ENCODE data around the gene DLG2.

The DLG2 gene

DNA sequence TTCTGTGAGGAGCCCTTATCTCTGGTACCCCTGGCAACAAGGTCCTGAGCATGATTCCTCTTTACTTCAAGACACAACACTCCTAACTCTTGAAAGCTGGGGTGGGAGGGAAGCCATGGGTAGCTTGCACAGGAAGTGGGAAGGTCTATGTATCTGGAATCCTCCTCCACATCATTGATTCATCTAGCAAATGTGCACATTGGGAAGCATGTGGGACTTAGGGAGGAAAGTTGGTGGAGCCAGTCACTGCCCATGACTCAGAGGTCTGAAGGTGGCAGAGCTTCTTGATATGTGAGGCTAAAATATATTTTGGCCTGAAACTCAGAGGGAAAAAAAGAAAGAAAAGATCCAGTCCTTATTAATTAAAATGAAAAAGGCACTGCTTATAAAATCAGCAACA, 1000.9 kb downstream of the DLG2 start:
- Histone ChIP-seq H3K4me1 (ENCODE audit: control insufficient read depth, insufficient read depth, low read length) (no peaks in the 10 kb centered on the region), H3K9ac (ENCODE audit: low read length) (no peak overlapping the region), H3K27me3 (ENCODE audit: control insufficient read depth, insufficient read depth, low read length) (no peaks in the 10 kb centered on the region), H3K36me3 (ENCODE audit: control insufficient read depth, insufficient read depth, low read length) (no peaks in the 10 kb centered on the region), H3K9me3 (ENCODE audit: control insufficient read depth, insufficient read depth, low read depth, low read length) (no peaks in the 10 kb centered on the region), H3K4me3 (ENCODE audit: low read depth, low read length) (no peak overlapping the region), H3K27ac (ENCODE audit: low read depth, low read length) (no peak overlapping the region)

DNA sequence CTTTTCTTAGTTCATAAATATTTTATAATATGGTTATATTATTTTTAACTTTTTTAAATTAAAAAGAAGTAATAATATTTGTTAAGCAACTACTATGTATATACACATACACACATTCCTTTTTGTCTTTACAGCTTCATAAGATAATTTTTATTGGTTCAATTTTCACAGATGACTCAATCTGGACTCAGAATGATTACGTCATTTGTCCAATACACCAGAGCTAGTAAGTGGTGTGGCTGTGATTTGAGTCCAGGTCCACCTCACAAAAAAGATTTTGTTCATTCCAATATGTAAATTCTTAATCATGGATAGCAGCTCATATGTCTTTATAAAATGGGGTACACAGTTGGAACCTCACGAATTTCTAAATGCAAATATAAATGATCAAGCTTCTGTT, 1014.5 kb downstream of the DLG2 start:
- no peak overlapping the region for H3K27ac ChIP-seq (ENCODE audit: low read depth, low read length)
- no peak overlapping the region for H3K9ac ChIP-seq (ENCODE audit: low read length)
- H3K36me3 ChIP-seq (ENCODE audit: control insufficient read depth, insufficient read depth, low read length), result no peaks in the 10 kb centered on the region
- H3K9me3 ChIP-seq (ENCODE audit: control insufficient read depth, insufficient read depth, low read depth, low read length), result no peaks in the 10 kb centered on the region
- no peaks in the 10 kb centered on the region for H3K27me3 ChIP-seq (ENCODE audit: control insufficient read depth, insufficient read depth, low read length)
- no peaks in the 10 kb centered on the region for H3K4me1 ChIP-seq (ENCODE audit: control insufficient read depth, insufficient read depth, low read length)
- H3K4me3 ChIP-seq (ENCODE audit: low read depth, low read length), result no peak overlapping the region

DNA sequence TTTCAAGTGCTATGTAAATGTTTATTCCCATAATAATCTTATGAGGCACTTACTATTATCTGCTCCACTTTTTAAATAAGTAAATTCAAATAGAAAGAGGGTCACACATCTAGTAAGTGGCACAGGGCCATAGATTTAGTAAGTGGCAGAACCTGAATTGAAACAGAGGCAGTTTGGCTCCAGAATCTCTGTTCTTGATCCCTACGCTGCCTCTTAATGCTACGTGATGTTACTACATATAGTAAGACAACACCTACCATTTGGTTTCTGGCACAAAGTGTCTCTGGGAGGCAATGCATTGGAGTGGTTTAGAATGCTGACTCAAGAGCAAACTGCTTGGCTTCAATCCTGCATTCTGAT, 1018.3 kb downstream of the DLG2 start:
- no peak overlapping the region for H3K4me3 ChIP-seq (ENCODE audit: low read depth, low read length)
- H3K4me1 ChIP-seq (ENCODE audit: control insufficient read depth, insufficient read depth, low read length), result no peaks in the 10 kb centered on the region
- H3K9me3 ChIP-seq (ENCODE audit: control insufficient read depth, insufficient read depth, low read depth, low read length), result no peaks in the 10 kb centered on the region
- H3K9ac ChIP-seq (ENCODE audit: low read length), result no peak overlapping the region
- H3K27ac ChIP-seq (ENCODE audit: low read depth, low read length), result no peak overlapping the region
- H3K36me3 ChIP-seq (ENCODE audit: control insufficient read depth, insufficient read depth, low read length), result no peaks in the 10 kb centered on the region
- no peaks in the 10 kb centered on the region for H3K27me3 ChIP-seq (ENCODE audit: control insufficient read depth, insufficient read depth, low read length)

DNA sequence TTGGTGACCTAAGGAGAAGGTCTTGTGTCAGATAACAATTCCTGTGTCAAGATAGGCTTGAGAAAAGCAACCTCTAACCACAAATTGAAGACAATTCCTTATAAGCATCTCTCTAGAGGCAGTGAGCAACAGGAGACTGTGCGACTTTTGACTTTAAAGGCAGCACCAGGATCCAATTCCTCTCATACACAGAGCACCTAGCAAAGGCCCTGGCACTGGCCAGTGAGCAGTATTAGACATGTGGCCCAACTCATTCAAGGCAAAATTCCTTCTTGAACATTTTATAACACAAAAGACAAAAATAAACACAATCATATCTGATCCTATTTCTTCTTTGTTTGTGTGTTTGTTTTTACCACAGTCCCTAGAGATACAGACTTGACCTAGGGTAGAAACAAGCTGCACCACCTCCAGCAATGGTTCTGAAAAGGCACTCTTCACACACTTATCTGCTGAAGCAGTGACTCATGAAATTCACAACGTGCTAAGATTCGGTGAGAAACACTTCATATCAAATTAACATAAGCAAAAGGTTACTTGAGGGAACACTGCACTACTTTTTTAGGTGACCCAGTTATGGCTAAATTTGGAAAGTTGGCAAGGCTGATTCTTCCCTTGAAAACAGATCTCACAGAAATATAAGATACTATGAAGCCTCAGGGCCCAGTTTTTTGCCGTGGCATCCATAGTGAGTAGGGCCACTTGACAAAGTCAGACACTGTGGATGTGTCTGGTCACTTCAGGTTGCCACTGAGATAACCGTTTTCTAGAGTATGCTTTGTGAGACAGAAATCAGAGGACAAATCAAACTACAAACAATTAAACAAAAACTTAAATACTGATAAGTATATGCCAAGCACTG, 1018.9 kb downstream of the DLG2 start:
- Histone ChIP-seq H3K36me3 (ENCODE audit: control insufficient read depth, insufficient read depth, low read length) (no peaks in the 10 kb centered on the region), H3K4me3 (ENCODE audit: low read depth, low read length) (no peak overlapping the region), H3K9ac (ENCODE audit: low read length) (no peak overlapping the region), H3K27me3 (ENCODE audit: control insufficient read depth, insufficient read depth, low read length) (no peaks in the 10 kb centered on the region), H3K4me1 (ENCODE audit: control insufficient read depth, insufficient read depth, low read length) (no peaks in the 10 kb centered on the region), H3K27ac (ENCODE audit: low read depth, low read length) (no peak overlapping the region), H3K9me3 (ENCODE audit: control insufficient read depth, insufficient read depth, low read depth, low read length) (no peaks in the 10 kb centered on the region)

DNA sequence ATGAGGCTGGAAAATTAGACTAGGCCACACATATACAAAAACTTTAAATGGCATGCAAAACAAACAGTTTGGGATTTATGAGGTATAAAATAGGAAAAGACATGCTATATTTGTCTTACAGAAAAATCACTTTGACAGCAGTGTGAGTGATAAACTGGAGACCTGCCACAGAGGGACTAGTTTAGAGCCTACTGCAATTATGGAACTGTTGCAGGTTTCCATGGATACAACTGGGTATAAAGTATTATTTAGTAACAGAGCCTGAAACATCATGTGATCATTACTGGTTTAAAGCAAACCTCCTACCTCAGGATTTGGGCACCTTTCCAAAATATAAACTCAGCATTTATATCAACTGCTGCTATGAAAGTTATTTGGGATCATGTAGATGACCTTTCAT, 1032.5 kb downstream of the DLG2 start:
- Histone ChIP-seq H3K9me3 (ENCODE audit: control insufficient read depth, insufficient read depth, low read depth, low read length) (0 out of 2 replicates have a peak, but pooled peaks cover 2% of the 10 kb centered on the region), H3K9ac (ENCODE audit: low read length) (no peak overlapping the region), H3K4me1 (ENCODE audit: control insufficient read depth, insufficient read depth, low read length) (no peaks in the 10 kb centered on the region; the same call in 1 of the 2 replicates), H3K27me3 (ENCODE audit: control insufficient read depth, insufficient read depth, low read length) (no peaks in the 10 kb centered on the region), H3K4me3 (ENCODE audit: low read depth, low read length) (no peak overlapping the region), H3K36me3 (ENCODE audit: control insufficient read depth, insufficient read depth, low read length) (no peaks in the 10 kb centered on the region), H3K27ac (ENCODE audit: low read depth, low read length) (no peak overlapping the region)

DNA sequence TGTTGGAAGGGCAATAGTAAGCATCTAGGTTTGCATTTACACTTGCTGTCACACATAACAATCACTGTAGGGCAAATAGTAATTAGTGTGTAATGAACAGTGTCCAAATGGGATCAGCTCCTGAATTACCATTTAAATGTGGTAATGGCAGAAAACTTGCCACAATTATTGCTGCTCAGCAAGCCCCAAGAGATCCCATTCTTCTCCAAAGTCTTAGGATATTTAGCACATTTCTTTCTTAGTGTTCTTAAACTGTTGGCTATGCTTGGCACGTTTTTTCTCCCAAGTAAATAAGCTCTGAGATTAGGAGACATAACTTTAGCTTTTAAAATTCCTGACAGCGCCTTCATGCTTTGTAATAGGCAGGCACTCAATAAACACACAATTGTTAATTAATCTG, 1037.0 kb downstream of the DLG2 start:
- no peaks in the 10 kb centered on the region for H3K36me3 ChIP-seq (ENCODE audit: control insufficient read depth, insufficient read depth, low read length)
- H3K27ac ChIP-seq (ENCODE audit: low read depth, low read length), result no peak overlapping the region
- H3K4me3 ChIP-seq (ENCODE audit: low read depth, low read length), result no peak overlapping the region
- H3K4me1 ChIP-seq (ENCODE audit: control insufficient read depth, insufficient read depth, low read length), result peaks cover 3% of the 10 kb centered on the region; the same call in 1 of the 2 replicates
- no peak overlapping the region for H3K9ac ChIP-seq (ENCODE audit: low read length)
- H3K9me3 ChIP-seq (ENCODE audit: control insufficient read depth, insufficient read depth, low read depth, low read length), result 0 out of 2 replicates have a peak, but pooled peaks cover 2% of the 10 kb centered on the region
- no peaks in the 10 kb centered on the region for H3K27me3 ChIP-seq (ENCODE audit: control insufficient read depth, insufficient read depth, low read length)

DNA sequence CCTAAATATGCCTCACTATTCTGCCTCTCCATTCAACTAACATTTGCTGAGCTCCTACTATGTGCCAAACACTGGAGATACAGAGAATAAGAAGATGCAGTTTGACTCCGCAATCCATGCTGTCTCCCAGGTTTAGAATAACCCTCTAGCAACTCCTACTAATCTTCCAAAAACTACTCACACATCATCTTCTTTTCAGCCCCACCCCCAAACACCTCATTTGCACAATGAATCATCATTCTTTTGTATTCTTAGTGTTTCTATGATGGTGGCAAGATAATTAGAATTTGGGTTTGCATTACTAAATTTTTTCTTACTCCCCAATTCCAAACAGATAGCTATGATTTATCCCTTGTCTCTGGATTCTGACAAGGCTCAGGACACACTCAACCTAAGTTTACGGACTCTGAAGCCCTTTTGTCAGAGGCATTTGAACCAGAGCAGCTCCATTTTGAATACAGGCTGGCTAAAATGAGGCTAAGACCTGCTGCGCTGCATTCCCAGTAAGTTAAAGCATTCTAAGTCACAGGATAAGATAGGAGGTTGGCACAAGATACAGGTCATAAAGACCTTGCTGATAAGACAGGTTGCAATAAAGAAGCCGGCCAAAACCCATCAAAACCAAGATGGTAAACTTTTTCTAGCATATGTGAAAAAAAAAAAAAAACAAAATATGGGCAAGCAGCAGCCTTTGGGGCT, 1038.9 kb downstream of the DLG2 start:
- Histone ChIP-seq H3K9ac (ENCODE audit: low read length) (no peak overlapping the region), H3K36me3 (ENCODE audit: control insufficient read depth, insufficient read depth, low read length) (no peaks in the 10 kb centered on the region), H3K4me3 (ENCODE audit: low read depth, low read length) (no peak overlapping the region), H3K4me1 (ENCODE audit: control insufficient read depth, insufficient read depth, low read length) (peaks cover 3% of the 10 kb centered on the region; the same call in 1 of the 2 replicates), H3K27ac (ENCODE audit: low read depth, low read length) (no peak overlapping the region), H3K9me3 (ENCODE audit: control insufficient read depth, insufficient read depth, low read depth, low read length) (0 out of 2 replicates have a peak, but pooled peaks cover 2% of the 10 kb centered on the region), H3K27me3 (ENCODE audit: control insufficient read depth, insufficient read depth, low read length) (no peaks in the 10 kb centered on the region)

DNA sequence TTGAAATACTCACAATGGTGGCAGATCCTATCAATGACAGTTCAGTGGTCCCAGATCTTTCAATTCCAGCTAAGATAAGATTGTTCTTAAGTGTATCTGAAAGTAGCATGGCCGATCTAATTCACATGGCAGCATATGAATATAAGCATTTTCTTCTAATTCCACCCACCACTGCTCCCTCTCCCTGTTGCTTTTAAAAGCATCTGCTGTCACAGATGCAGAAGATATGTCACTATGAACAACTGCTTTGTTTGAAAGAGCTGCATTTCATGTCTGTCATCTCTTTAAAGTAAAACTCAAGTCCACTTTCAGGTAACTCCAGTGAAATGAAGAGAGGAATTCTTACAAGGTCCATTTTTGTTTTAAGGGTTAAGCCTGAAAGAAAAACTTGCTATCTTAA, 1044.0 kb downstream of the DLG2 start:
- Histone ChIP-seq H3K9me3 (ENCODE audit: control insufficient read depth, insufficient read depth, low read depth, low read length) (peaks cover 7% of the 10 kb centered on the region), H3K27me3 (ENCODE audit: control insufficient read depth, insufficient read depth, low read length) (no peaks in the 10 kb centered on the region), H3K36me3 (ENCODE audit: control insufficient read depth, insufficient read depth, low read length) (no peaks in the 10 kb centered on the region), H3K4me1 (ENCODE audit: control insufficient read depth, insufficient read depth, low read length) (0 out of 2 replicates have a peak, but pooled peaks cover 2% of the 10 kb centered on the region), H3K9ac (ENCODE audit: low read length) (no peak overlapping the region), H3K27ac (ENCODE audit: low read depth, low read length) (no peak overlapping the region), H3K4me3 (ENCODE audit: low read depth, low read length) (no peak overlapping the region)

DNA sequence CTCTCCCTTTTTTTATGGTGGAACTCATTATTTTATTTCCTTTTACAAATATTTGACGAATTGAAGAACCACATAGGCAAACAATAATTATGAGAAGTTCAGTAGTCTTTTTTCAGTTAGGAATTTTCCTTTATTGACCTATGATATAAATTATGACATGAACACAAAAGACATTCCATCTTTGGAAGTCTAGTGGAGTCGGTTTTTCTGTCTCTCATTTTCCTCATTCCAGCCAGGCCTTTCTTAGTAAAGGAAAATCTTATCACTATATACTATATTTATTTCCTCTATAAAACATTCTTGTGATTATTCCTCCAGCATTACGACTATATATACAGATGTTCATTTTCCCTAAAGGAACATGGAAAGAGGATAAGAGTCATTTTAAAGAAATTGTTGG, 1046.1 kb downstream of the DLG2 start:
- H3K27ac ChIP-seq (ENCODE audit: low read depth, low read length), result no peak overlapping the region
- peaks cover 20% of the 10 kb centered on the region for H3K9me3 ChIP-seq (ENCODE audit: control insufficient read depth, insufficient read depth, low read depth, low read length)
- H3K36me3 ChIP-seq (ENCODE audit: control insufficient read depth, insufficient read depth, low read length), result no peaks in the 10 kb centered on the region
- H3K4me1 ChIP-seq (ENCODE audit: control insufficient read depth, insufficient read depth, low read length), result no peaks in the 10 kb centered on the region
- H3K9ac ChIP-seq (ENCODE audit: low read length), result no peak overlapping the region
- no peaks in the 10 kb centered on the region for H3K27me3 ChIP-seq (ENCODE audit: control insufficient read depth, insufficient read depth, low read length)
- no peak overlapping the region for H3K4me3 ChIP-seq (ENCODE audit: low read depth, low read length)

DNA sequence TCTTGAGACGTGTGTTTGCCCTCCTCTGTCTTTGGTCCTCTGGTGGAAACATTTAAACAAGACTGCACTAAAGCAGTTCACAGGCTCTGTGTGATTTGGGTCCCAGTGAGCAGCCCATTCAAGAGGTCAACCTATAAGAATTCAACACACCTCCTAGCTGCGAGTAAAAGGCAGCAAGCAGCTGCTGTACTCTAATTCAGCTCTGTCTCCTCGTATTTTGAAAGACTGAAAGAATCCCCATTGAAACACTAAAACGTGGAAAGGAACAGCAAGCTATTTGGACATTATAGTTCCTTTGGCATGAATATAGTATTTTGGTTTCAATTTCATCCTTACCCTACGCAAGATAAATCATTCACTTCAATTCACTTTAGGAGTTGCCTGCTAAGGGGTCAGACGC, 1046.7 kb downstream of the DLG2 start:
- H3K27ac ChIP-seq (ENCODE audit: low read depth, low read length), result no peak overlapping the region
- H3K27me3 ChIP-seq (ENCODE audit: control insufficient read depth, insufficient read depth, low read length), result no peaks in the 10 kb centered on the region
- H3K4me1 ChIP-seq (ENCODE audit: control insufficient read depth, insufficient read depth, low read length), result no peaks in the 10 kb centered on the region
- H3K9me3 ChIP-seq (ENCODE audit: control insufficient read depth, insufficient read depth, low read depth, low read length), result peaks cover 20% of the 10 kb centered on the region
- no peak overlapping the region for H3K9ac ChIP-seq (ENCODE audit: low read length)
- H3K36me3 ChIP-seq (ENCODE audit: control insufficient read depth, insufficient read depth, low read length), result no peaks in the 10 kb centered on the region
- H3K4me3 ChIP-seq (ENCODE audit: low read depth, low read length), result no peak overlapping the region

DNA sequence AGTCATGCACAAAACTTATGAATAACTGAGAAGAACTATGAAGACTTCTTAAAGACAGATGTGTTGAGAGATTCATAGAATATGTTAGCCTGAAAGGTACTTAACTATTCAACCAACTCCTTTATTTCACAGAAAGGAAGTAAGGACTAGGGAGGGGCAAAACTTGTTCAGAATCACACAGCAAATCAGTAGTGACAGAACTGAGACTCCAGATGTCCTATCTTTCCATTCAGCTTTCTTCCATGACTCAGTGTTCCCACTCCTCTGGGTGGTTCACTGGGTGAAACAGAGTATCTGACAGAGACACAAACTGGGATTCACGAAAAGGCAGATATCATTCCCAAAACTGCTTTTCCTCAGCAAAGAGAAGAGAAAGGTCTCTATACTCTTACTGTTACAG, 1053.3 kb downstream of the DLG2 start:
- Histone ChIP-seq H3K36me3 (ENCODE audit: control insufficient read depth, insufficient read depth, low read length) (no peaks in the 10 kb centered on the region), H3K4me3 (ENCODE audit: low read depth, low read length) (no peak overlapping the region), H3K9ac (ENCODE audit: low read length) (no peak overlapping the region), H3K4me1 (ENCODE audit: control insufficient read depth, insufficient read depth, low read length) (no peaks in the 10 kb centered on the region), H3K27ac (ENCODE audit: low read depth, low read length) (no peak overlapping the region), H3K9me3 (ENCODE audit: control insufficient read depth, insufficient read depth, low read depth, low read length) (peaks cover 18% of the 10 kb centered on the region), H3K27me3 (ENCODE audit: control insufficient read depth, insufficient read depth, low read length) (no peaks in the 10 kb centered on the region)

All from HUES6 (cell line).